ENCODE results near the gene TRAPPC12. TPM values are rescaled to one million over a fixed set of nuclear protein-coding genes. Genes with fewer than 3 reads are reported as not detected.
"Not testable (repeated sequence)": the region's sequence is repeated elsewhere in the genome, so short reads cannot be mapped to it uniquely, and the experiment has no call there.

Gene TRAPPC12
- total RNA-seq, 1 experiment from 2014 or later, result 27.2 TPM

DNA sequence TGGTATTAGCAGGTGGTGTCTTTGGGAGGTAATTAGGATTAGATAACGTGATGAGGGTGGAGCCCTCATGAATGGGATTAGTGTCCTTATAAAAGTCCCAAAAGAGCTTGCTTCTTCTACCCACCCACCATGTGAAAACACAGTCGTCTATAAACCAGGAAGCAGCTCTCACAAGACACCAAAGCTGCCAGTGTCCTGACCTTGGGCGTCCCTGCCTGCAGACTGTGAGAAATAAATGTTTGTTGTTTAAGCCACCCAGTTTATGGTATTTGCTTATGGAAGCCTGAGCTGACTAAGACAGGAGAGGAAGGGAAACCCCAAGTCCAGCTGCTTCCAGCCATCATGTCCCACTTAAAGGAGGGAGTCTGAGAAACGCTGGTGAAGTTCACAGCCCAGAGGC, 126.3 kb downstream of the TRAPPC12 start:
- no peak for DNase-seq (ENCODE audit: low spot score)

DNA sequence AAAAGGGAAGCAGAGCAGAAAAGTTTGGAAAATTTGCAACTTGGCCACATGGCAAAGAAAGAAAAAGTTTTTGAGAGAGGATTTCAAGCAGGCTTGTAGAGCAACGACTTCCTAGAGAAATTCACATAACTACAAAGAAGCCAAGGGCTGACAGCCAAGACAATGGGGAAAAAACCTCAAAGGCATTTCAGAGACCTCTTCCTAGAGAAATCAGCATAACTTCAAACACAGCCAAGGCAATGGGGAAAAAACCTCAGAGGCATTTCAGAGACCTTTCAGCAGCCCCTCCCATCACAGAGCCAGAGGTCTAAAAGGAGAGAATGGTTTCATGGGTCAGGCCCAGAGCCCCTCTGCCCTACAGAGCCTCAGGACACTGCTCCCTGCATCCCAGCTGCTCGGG, 132.6 kb downstream of the TRAPPC12 start:
- no peak for DNase-seq (ENCODE audit: low spot score)

DNA sequence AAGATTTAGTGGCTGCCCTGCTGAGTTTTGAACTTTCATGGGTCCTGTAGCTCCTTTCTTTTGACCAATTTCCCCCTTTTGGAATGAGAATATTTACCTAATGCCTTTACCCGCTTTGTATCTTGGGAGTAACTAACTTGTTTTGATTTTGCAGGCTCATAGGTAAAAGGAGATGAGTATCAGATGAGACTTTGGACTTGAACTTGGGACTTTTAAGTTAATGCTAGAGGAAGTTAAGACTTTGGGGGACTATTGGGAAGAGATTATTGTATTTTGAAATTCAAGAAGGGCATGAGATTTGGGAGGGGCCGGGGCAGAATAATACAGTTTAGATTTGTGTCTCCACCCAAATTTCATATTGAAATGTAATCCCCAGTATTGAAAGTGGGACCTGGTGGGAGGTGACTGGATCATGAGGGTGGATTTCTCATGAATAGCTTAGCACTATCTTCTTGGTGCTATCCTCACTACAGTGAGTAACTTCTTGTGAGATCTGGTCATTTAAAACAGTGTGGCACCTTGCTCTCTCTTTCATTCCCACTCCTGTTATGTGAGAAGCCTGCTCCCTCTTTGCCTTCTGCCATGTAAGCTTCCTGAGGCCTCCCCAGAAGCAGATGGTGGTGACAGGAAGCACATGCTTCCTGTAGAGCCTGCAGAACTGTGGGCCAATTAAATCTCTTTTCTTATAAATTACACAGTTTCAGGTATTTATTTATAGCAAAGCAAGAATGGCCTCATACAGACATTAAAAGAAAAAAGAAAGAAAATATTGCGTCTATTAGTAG, 133.7 kb downstream of the TRAPPC12 start:
- DNase-seq (ENCODE audit: low spot score), result no peak

DNA sequence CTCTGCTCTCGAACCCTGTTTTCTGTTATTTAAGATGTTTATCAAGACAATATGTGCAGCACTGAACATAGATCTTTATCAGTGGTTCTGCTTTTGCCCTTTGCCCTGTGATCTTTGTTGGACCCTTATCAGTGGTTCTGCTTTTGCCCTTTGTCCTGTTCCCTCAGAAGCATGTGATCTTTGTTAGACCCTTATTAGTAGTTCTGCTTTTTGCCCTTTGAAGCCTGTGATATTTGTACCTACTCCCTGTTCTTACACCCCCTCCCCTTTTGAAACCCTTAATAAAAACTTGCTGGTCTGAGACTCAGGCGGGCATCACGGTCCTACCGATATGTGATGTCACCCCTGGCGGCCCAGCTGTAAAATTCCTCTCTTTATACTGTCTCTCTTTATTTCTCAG, 135.9 kb downstream of the TRAPPC12 start:
- not testable (repeated sequence) for DNase-seq (ENCODE audit: low spot score)

DNA sequence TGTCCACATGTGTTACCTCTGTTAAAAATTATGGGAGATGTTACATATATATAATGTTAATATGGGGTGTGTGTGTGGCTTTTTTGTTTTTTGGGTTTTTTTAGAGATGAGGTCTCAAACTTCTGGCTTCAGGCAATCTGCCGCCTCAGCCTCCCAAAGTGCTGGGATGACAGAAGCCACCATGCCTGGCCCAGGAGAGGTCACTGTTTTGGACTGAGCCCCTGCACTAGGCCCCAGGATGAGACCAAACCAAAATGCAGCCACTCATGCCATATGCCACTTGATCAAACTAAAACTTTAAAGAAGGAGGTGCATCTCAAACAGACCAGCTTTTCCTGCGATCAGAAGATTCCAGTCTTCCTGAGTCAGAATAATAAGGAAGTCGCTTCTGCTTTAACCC, 137.3 kb downstream of the TRAPPC12 start:
- DNase-seq (ENCODE audit: low spot score), result no peak

DNA sequence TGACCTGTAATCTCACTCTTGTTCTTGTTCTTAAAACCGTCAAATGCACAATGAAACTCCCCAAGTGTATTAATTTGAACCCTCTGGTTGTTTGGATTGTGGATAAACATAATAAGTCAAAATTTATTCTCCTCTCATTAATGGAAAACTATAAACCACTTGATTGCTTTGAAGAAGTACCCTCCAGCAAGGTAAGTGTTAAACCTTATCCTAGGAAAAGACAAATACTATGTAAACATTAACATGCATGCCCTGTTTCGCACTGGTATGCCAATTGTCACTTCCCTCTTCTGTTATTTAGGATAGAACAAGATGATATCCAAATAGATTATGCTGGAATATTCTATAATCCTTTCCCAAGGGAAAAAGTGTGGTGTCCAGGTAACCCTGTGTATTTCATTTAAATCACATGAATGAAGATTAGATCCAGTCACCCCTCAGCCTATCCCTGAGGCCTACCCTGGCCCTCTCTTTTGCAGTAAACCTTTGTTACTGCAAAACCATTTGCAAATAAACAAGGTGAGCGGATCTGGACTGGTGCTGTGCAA, 138.5 kb downstream of the TRAPPC12 start:
- no peak for DNase-seq (ENCODE audit: low spot score)

DNA sequence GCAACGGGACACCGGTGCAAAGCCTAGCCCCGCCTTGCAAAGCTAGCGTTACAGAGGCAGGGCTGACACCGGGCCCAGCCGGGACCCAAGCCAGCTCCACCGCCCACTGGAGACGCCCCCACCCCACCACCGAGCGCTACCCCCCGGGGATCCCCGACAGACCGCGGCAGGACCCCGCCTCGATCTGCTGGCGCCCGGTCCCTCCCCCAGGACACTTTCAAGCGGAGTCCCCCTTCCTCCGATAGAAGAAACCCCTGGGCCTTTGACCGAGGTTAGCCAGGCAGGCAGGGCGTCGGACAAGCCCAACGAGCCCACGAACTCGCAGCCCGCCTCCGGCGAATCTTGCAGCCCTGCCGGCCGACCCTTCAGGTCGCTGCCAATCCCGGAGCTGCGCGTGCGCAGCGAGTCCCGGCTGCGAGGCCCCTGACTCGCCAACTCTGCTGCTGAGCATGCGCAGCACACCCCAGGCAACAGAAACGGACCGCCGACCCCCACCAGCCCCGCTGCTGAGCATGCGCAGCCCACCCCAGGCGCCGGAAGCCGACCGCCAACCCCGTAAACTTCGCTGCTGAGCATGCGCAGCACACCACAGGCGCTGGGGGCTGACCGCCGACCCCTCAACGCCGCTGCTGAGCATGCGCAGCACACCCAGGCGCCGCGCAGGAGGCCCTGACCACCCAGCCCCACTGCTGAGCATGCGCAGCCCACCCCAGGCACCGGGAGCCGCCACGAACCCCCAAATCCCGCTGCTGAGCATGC, 139.2 kb downstream of the TRAPPC12 start:
- DNase-seq (ENCODE audit: low spot score), result peak; percentile 90

DNA sequence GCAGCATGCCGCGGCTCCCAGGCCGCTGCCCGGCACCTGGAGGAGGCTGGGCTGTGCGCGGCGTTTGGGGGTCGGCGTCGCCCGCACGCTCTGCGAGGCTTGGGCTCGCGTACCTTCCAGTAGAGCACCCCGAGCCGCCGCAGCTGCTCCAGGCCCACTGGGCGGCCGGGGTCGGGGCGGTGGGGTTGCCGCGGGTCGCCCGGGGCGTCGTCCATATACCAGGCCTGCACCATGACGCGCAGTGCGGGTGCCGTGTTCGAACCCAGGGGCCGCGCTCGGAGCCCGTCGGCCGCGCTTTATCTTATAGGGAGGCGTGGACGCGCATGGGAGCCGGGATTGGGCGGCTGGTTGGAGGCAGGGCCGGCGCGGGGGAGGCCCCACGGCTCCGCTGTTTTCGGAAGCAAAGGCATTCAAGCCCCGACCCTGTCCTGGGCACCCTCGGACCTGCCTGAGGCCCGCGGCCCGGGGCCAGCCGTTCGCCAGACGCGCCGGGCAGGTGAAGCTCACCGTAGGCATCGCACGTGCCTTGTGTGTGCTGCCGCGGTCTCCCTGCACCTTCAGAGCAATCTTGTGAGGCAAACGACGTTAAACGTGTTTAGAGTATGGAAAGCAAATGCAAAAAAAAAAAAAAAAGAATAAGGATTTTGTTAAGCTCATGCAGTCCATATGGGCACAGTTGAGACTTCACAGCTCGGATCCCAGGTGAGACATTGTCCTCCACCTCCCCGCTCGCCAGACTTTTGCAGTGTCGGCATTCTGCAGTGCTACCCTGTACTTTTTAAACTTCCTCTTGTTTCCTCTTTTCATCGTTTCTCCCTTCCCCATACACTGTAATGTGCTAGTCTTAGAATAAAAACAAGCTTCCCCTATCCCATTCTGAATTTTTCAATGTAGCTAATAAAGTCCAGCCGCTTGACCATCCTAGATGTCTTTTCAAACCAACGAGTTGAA, 140.0 kb downstream of the TRAPPC12 start, which contains the start of gene ADI1:
TSS of gene ADI1 (minus strand) at position 277 of the 951 bp plus-strand sequence. CDS start at position 233, 44 bp downstream.
- DNase-seq (ENCODE audit: low spot score), result peak; percentile 42

DNA sequence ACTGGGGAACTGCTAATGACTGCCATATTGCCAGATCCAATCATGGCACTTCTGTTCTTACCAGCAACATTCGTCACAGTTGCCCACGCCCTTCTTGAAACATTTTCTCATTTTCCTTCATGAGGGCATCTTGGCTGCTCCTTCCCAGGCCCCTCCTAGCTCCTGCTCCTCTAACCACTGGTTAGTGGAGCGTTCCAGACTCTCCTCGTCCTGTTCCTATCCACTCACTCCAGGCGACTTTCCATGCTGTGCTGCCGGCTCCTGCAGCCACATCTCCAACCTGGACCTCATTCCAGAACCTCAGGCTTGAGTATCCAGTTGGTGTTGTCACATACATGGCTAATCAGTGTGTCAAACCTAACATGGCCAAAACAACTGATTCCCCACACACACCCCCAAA, 141.1 kb downstream of the TRAPPC12 start:
- DNase-seq (ENCODE audit: low spot score), result no peak

DNA sequence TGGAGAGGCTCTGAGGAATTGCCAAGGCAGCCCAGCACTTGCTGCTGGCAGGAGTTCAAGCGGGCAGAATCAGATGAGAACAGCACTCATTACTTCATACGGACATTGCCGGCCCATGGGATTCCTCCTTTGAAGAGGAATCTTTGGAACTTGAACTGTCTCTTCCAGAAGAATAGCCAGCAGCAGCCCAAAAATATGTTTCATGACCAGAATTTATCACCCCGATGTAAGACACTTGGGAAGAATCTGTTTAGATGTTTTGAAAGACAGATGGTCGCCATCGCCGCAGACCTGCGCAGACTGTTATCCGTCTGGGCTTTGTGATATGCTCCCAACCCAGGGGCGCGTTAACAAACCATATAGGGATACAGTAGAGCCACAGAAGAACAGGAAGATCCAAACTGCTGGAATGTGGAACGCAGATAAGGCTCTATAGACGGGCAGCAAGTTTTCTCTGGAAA, 143.5 kb downstream of the TRAPPC12 start:
- DNase-seq (ENCODE audit: low spot score), result no peak

DNA sequence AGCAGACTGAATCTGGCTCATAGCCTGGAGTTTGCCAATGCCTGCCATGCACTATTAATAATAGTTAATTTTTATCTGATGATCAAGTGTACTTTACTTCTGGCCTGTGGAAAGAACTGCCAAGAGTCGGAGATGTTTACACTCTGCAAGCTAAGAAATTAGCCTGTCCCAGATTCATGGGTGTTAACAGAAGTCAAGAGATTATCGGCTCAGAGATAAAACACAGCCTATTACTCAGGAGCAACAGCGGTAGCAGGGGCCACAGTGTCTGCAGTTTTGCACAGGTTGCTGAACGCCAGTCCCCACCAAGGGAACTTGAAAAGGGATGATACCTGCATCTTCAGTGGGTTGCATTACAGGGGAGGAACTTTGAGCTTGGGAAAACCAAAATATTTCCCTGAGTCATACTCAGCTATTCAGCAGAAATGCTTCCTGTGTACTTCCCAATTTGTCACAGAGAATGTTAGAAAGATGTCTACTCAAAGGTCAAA, 144.1 kb downstream of the TRAPPC12 start:
- no peak for DNase-seq (ENCODE audit: low spot score)

DNA sequence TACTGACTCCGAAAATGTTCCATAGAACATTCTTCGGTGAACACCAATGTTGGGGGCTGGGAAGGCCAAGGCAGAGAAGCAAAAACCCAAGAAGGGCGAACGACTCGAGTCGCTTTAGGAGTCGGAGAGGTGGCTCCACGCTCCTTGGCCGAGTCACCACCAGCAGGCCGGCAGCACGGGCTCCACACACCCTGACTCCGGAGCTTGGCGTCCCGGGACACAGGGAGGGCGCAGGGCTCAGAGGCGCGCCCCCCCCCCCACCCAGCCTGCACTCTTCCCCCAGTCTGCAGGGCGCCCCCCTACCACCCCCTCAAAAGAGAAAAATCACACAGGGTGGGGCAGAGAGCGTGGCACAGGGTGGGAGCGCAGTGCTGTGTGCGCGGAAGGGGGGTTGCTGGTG, 147.4 kb downstream of the TRAPPC12 start:
- no peak for DNase-seq (ENCODE audit: low spot score)

DNA sequence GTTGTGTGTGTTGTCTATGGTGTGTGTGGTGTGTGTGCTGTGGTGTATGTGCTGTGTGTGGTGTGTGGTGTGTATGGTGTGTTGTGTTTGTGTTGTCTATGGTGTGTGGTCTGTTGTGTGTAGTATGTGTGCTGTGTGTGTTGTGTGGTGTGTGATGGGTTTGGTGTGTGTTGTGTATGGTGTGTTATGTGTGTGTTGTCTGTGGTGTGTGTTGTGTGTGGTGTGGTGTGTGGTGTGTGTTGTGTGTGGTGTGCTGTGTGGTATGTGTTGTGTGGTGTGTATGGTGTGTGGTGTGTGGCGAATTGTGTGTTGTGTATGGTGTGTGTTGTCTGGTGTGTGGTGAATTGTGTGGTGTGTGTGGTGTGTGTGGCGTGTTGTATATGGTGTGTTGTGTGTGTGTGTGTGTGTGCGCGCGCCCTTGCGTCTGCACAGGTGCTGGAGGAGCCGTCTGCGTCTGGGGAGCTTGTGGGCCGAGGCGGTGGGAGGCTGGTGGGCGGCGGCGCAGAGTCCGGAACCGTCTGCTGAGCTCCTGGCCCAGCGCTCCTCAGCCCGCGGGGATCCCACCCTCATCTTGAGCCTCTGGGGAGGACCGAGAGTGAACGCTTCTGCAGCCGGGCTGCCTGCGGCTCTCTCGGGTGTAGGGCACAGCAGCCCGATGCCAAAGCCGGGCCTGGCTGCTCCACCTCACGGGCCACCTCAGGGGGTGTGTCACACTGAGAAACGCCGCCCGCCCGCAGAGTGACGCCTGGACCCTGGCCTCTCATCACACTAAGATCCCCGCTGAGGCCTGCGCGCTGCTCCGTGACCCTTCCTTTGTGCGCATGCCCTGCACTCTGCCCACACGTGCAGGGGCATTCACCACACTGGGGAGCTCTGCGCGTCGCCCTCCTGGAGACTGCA, 148.6 kb downstream of the TRAPPC12 start:
- DNase-seq (ENCODE audit: low spot score), result no peak

Other genes with a start within 250 kb of the TRAPPC12 start
- gene EIPR1, start 1.9 kb upstream of the TRAPPC12 start, total RNA-seq (2014; rRNA removed; shearing (Covaris generic)), result 33.7 and 46.9 TPM in 2 replicates
- 39.1 and 46.7 TPM in 2 replicates for gene ADI1, start 139.8 kb downstream of the TRAPPC12 start, total RNA-seq (2014; rRNA removed; shearing (Covaris generic))
- 21.9 and 28.1 TPM in 2 replicates for gene RNASEH1, start 178.6 kb downstream of the TRAPPC12 start, total RNA-seq (2014; rRNA removed; shearing (Covaris generic))
- gene RPS7, start 195.6 kb downstream of the TRAPPC12 start, total RNA-seq (2014; rRNA removed; shearing (Covaris generic)), result 1,849 and 2,203 TPM in 2 replicates
- not detected in 2 replicates for gene COLEC11, start 215.4 kb downstream of the TRAPPC12 start, total RNA-seq (2014; rRNA removed; shearing (Covaris generic))